Activated gamma-delta T cell treated with Interleukin-2 at 50 U/mL for 16 hours (primary cell): ENCODE data around the gene NRG3.
"Not testable (repeated sequence)": the region's sequence is repeated elsewhere in the genome, so short reads cannot be mapped to it uniquely, and the experiment has no call there.

Source experiments
- DNase-seq: peaks from one replicate; pipeline ENCODE4 v3.0.0-alpha.2; 2020

The NRG3 gene

DNA sequence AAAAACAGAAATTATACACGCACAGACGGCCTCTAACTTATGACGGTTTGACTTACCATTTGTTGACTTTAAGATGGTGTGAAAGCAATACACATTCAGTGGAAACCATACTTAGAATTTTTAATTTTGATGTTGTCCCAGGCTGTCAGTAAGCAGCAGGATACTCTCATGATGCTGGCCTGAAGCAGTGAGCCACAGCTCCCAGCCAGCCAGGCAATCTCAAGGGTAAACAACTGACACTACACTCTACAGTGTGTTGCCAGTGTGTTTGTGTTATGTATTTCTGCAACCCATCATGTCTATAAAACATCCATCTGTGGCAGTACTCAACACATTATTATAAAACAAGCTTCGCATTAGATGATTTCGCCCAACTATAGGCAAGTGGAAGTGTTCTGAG is 747.5 kb downstream of the NRG3 start:
- no peak for DNase-seq

DNA sequence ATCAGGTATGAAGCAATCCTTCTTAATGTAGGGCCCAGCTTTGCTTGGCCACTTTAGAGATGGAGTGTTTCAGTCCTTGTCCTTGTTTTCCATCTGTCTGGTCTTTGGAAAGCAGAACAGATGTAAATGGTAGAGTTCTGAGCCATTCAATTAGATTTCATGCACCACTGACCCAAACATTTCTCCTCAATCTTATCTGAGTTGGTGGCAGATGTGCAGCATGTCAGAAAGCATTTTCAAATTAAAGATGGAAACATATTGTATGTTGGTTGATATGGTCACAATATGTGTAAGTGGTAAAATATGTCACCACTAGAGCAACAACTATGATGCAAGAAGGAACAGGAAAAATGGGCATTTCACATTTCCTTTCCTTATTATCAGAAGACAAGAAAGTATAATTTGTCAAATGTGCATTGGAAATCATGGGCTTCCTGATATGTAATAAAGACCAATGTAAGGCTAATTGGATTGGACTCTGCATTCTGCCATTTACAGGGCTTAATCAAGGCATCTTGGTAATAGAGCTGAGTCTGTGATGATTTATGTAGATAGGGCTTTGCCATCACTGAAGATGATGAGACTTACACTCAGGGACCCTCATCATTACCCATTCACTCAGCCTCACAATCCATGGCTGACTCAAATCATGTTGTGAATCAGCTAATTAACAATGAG is 750.7 kb downstream of the NRG3 start:
- DNase-seq: no peak

DNA sequence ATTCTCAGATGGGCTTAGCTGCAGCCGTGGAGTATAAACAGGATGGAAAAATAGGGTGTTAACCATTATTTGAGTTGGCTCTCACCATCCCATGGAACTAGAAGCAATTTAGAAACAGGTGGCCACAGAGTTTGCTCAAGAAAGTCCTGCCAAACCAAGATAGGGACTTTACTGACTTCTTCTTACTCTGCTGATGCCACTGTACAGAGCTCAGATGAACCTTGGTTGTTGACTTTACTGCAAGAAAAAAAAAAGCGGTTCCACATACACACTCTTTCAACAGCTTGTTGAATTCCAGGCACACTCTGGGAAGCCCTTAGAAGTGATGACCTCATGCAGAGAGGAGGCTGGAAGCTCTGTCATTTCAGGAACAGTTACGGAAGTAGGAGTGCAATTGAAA is 753.4 kb downstream of the NRG3 start:
- no peak for DNase-seq

- no peak for DNase-seq
These were observed 768.1 kb downstream of the NRG3 start for GRCh38 chr10:82643076-82643475.

- no peak for DNase-seq
These were observed 768.6 kb downstream of the NRG3 start for GRCh38 chr10:82643601-82644000.

DNA sequence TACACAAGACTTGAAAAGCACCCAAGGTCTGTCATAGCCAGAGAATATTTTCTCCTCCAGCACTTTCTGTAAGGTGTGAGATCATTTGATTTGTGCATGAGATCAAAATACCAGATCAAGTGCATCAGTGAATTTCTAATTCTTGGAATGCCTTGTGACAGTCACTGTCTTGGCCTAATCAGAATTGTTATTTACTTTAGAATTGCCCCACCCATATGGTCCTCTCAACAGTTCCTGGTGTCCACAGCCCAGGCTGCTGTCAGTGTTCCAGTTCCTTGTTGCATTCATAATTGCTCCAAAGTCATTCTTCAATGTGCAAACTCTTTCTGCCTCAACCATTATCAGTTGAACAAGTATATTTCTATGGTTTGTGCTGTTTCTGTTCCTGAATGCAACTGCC is 770.2 kb downstream of the NRG3 start:
- DNase-seq: no peak

DNA sequence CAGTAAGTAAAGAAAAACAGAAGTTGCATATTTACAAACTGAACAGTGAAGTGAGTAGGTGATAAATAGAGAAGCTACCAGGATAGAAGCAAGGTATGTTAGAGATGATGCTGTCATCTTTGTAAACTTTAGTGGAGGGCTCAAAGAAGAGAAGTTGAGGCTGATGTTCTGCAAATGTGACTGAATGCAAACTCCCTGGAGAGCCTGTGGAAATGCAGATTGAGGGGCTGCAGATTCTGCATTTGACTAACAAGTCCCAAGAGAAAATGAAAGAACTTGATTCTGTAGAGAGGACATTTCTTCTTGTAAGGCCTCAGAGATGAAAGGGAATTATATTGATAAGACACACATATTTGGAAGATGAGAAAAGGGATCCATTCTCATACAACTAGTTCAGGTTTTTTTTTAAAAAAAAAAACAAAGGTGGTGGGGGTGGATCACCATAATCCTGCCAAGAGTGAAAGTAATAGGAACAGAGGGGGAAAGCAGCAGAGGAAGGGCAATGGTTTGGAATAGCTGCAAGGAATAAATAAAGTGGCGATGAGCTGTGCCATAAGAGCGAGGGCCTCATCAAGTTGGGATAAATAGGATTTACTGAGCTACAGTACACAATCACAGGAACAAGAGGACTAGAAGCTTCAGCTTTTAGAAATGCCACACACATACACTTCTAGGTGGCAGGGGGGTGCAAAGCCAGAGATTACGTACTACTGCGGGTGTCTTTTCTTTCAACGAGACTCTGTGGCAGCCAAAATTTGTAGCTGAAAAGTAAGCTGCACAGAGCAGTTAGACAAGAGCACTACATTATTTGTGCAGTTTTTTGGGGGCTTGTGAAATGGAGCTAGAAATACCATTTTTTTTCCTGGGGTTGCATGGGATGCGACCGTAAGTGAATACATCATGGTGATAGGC is 778.5 kb downstream of the NRG3 start:
- DNase-seq: no peak

GRCh38 chr10:82660205-82660604 is 785.2 kb downstream of the NRG3 start:
- DNase-seq: no peak

- no peak for DNase-seq
These were observed 786.0 kb downstream of the NRG3 start for GRCh38 chr10:82660986-82661385.

GRCh38 chr10:82661701-82662100 is 786.7 kb downstream of the NRG3 start:
- no peak for DNase-seq

GRCh38 chr10:82668221-82668895 is 793.4 kb downstream of the NRG3 start:
- no peak for DNase-seq

GRCh38 chr10:82674036-82674435 is 799.0 kb downstream of the NRG3 start:
- no peak for DNase-seq

GRCh38 chr10:82677932-82678331 is 802.9 kb downstream of the NRG3 start:
- DNase-seq: not testable (repeated sequence)

DNA sequence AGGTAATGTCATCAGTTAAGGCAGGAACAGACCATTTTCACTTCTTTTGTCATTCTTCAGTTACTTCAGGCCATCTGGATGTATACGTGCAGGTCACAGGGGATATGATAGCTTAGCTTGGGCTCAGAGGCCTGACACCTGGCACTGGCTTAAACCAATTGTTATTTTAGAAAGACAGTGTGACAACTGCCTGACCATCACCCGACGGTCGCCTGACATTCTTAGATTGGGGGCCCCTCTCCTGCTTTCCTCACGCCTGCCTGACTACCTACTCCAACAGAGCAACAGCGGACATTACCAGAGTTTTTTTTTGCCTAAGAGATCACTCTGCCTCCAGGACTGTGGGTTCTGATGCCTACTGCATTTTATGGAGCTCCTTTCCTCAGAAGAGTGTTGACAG is 803.5 kb downstream of the NRG3 start:
- not testable (repeated sequence) for DNase-seq

DNA sequence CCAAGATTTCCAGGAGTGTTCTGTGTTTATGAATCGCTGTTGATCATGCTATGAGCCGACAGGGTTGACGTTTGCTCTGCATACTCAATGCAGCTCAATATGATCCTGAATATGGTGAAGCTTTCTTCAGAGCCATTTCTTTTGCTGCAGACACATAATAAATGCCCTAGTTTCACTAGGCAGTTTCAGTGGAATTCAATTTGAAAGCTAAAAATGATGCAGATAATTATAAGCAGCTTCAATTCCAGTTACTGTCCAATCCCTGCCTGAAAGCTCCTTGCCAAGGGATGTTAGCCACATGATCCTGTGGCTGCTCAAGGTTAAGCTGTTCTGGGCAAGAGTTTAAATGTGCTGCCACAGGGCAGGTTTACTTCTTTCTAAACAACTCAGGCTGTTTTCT is 805.6 kb downstream of the NRG3 start:
- DNase-seq: no peak

GRCh38 chr10:82683945-82684344 is 809.0 kb downstream of the NRG3 start:
- no peak for DNase-seq

- no peak for DNase-seq
These were observed 810.1 kb downstream of the NRG3 start for GRCh38 chr10:82685087-82685486.

- DNase-seq: no peak
These were observed 816.2 kb downstream of the NRG3 start for GRCh38 chr10:82691211-82691610.

DNA sequence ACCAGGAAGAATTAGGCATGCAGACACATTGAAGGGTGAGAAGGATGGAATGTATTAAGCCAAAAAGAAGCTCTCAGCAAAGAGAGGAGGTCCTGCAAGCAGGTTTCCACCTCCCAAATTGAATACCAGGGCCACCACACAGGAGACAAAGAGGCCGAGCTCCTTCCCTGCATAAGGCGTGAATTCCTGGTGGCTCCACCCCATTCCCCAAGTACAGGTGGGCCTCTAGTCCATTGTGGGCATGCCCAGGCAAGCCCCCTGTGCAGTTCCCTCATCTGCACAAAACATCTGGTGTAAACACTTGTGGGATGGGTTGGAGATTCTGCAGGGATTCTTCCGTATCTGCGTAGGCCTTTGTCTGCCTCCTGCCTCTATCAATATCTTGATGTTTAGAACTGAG is 817.5 kb downstream of the NRG3 start:
- no peak for DNase-seq

DNA sequence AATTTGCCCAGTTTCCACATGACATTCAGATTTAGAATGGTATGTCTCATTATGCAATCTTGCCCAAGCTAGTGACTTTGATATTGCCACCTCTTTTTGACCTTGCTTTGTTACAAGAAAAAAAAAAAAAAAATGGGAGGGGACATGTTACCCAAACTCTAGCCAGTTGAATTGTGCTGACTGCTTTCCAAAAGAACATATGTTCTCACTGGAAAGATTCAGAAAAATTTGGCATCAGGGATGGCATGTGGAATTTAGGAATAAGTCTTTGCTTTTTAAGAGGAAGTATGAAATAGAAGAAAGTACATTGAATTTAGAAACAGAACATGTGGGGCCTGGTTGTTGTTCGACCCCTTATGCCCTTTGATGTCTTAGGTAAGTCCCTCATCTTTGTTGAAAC is 846.8 kb downstream of the NRG3 start:
- no peak for DNase-seq

- DNase-seq: no peak
These were observed 847.3 kb downstream of the NRG3 start for GRCh38 chr10:82722273-82722672.

DNA sequence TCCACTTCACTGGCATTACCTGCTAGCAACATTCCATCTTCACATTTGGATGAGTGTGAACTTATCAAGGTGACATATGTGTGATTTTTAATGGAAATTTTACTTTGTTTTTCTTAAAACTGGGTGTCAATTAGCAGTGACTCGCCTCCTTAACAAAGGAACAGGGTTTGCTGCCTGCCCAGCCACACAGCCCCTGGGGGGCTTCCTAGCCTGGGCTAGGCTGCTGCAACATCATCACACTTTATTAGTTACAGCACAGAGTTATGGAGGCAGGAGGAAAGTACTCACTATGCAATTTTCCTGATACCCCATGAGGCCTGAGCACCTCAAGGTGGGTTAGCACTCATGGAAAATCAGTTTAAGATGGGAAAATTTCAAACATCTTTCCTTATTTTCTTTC is 861.3 kb downstream of the NRG3 start:
- DNase-seq: no peak

GRCh38 chr10:82737549-82737948 is 862.6 kb downstream of the NRG3 start:
- DNase-seq: no peak

DNA sequence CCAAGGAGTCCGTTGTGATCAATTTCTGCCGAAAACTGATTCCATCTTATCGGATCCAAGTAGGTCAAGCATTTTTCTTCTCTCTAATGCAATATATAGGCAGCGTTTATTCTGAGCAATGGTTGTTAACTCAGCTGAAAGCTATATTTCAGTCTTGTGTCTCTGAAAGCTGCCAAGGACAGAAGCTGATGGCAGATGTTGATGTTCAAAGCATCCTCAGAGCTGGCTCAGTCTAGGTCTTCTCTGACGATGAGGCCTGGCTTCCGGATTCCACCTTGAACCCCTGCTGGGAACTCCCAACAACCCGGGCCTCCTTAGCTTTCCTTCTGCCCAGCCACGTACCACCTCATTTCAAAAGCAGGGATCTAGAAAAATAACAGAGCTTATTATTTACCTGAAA is 863.6 kb downstream of the NRG3 start:
- no peak for DNase-seq
